RWPE2 (cell line): ENCODE data around the gene CSMD2.
A peak's percentile ranks its signal among the peaks of the same experiment; 100 is the strongest.

Source experiments
- ATAC-seq: fragments of 200-7000 bp; cut with Tn5 transposase; 3 replicates; pipeline ENCODE4 v1.9.1; 2021; ENCODE audit warnings: low read depth
- DNase-seq: peaks from one replicate; pipeline ENCODE4 v3.0.0-alpha.2; 2020; ENCODE audit warnings: low spot score
- H3K27ac ChIP-seq: fragments of 450-650 bp; 2 replicates; pipeline ENCODE4 v1.5.1; 2017; ENCODE audit warnings: mild to moderate bottlenecking; ENCODE audit not compliant: poor library complexity, severe bottlenecking
- H3K27me3 ChIP-seq: fragments of 250-450 bp; sonication (Bioruptor Pico); 2 replicates; pipeline ENCODE4 v1.5.1; 2021; ENCODE audit warnings: mild to moderate bottlenecking, moderate library complexity; ENCODE audit not compliant: insufficient read depth, poor library complexity, severe bottlenecking
- H3K36me3 ChIP-seq: fragments of 250-450 bp; sonication (Bioruptor Pico); 2 replicates; pipeline ENCODE4 v1.5.1; 2020; ENCODE audit warnings: low read depth, mild to moderate bottlenecking, moderate library complexity
- H3K4me1 ChIP-seq: fragments of 250-450 bp; sonication (Bioruptor Pico); 2 replicates; pipeline ENCODE4 v1.5.1; 2021; ENCODE audit warnings: mild to moderate bottlenecking, moderate library complexity; ENCODE audit not compliant: insufficient read depth, poor library complexity, severe bottlenecking
- H3K4me3 ChIP-seq: fragments of 250-450 bp; sonication (Bioruptor Pico); 2 replicates; pipeline ENCODE4 v1.5.1; 2021; ENCODE audit warnings: mild to moderate bottlenecking, moderate library complexity; ENCODE audit not compliant: severe bottlenecking
- H3K9me3 ChIP-seq: fragments of 250-450 bp; sonication (Bioruptor Pico); 2 replicates; pipeline ENCODE4 v1.5.1; 2021; ENCODE audit warnings: mild to moderate bottlenecking, moderate library complexity; ENCODE audit not compliant: severe bottlenecking
- CTCF ChIP-seq: fragments of 450-650 bp; IDR thresholded peaks from one replicate; pipeline ENCODE4 v1.5.1; 2017; ENCODE audit warnings: mild to moderate bottlenecking, moderate library complexity; ENCODE audit not compliant: poor library complexity, severe bottlenecking

Gene CSMD2

GRCh38 chr1:33635336-33636012 is 529.6 kb downstream of the CSMD2 start:
- ATAC-seq: no peak
- no peak for TF ChIP-seq CTCF

GRCh38 chr1:33634806-33635205 is 530.2 kb downstream of the CSMD2 start:
- no peak for DNase-seq
- TF ChIP-seq CTCF: peak; percentile 62
- Histone ChIP-seq H3K27me3 (peaks cover 13% of the 10 kb centered on the region), H3K4me1 (no peaks in the 10 kb centered on the region), H3K27ac (no peak overlapping the region), H3K4me3 (no peak overlapping the region), H3K36me3 (no peaks in the 10 kb centered on the region), H3K9me3 (no peaks in the 10 kb centered on the region)
- ATAC-seq: peak; percentile 48; the same call in 1 of the 3 replicates

More at GRCh38 chr1:33635336-33636012, 529.6 kb downstream of the CSMD2 start:
- DNase-seq: no peak
- Histone ChIP-seq H3K27me3 (peaks cover 8% of the 10 kb centered on the region), H3K9me3 (no peaks in the 10 kb centered on the region), H3K4me3 (no peak overlapping the region), H3K27ac (no peak overlapping the region), H3K4me1 (no peaks in the 10 kb centered on the region), H3K36me3 (no peaks in the 10 kb centered on the region)

GRCh38 chr1:33634143-33634542 is 530.9 kb downstream of the CSMD2 start:
- H3K4me3 ChIP-seq: no peak overlapping the region
- no peak for TF ChIP-seq CTCF
- peaks cover 13% of the 10 kb centered on the region for H3K27me3 ChIP-seq
- no peaks in the 10 kb centered on the region for H3K4me1 ChIP-seq
- ATAC-seq: no peak
- DNase-seq: no peak
- H3K9me3 ChIP-seq: no peaks in the 10 kb centered on the region
- no peaks in the 10 kb centered on the region for H3K36me3 ChIP-seq
- no peak overlapping the region for H3K27ac ChIP-seq

- Histone ChIP-seq H3K36me3 (no peaks in the 10 kb centered on the region), H3K9me3 (no peaks in the 10 kb centered on the region), H3K27me3 (peaks cover 18% of the 10 kb centered on the region), H3K27ac (no peak overlapping the region), H3K4me1 (no peaks in the 10 kb centered on the region), H3K4me3 (no peak overlapping the region)
- peak; percentile 96 for TF ChIP-seq CTCF
- ATAC-seq: peak; percentile 84
- peak; percentile 84 for DNase-seq
Measured at GRCh38 chr1:33633019-33633801, 531.8 kb downstream of the CSMD2 start.
